ENCODE measurements around the gene GPC2. TPM values are rescaled to one million over a fixed set of nuclear protein-coding genes. Genes with fewer than 3 reads are reported as not detected.

GPC2 gene
- total RNA-seq, 5 donors from 2014 or later (not counting 1 experiment from before 2014, with no cell fraction given) = 12.4 to 37.0 (median 26.3) TPM

DNA sequence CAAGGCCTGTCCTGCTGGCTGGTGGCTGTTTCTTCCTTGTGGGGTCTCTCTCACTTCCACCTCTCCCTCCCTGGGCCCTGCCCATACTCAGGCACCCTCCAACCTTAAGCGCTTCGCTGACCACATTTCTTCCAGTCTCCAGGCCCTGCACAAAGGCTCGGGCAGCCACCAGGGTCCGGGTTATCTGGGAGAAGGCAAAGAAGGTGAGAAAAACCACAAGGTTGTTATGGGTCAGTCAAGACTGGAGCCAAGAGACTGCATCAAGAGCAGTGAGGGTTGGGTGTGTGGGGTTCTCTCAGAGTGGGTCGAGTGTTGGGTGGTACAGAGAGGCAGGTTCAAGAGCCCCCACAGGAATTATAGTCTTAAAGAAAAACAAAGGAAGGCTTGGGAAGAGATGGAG is 2.6 kb downstream of the GPC2 start:
- H3K36me3 Mint-ChIP-seq = no peaks in the 10 kb centered on the region
- H3K4me1 Mint-ChIP-seq = peaks cover 38 to 52% (median 40%) of the 10 kb centered on the region in 3 donors
- H3K9me3 Mint-ChIP-seq = no peaks in the 10 kb centered on the region
- H3K27ac Mint-ChIP-seq = peak overlapping the region; percentile 32 to 80
- DNase-seq = no peak
- ATAC-seq (replicated peaks in 1 of 4) = no peak
- H3K27me3 Mint-ChIP-seq = peaks cover 0 to 5% of the 10 kb centered on the region in 2 donors
- Histone ChIP-seq H3K36me3 (ENCODE audit: control insufficient read depth in 2 of 2, extremely low read depth in 1 of 2, insufficient read depth in 1 of 2, low read length in 1 of 2) (no peaks in the 10 kb centered on the region), H3K9me3 (no peaks in the 10 kb centered on the region), H3K4me1 (ENCODE audit: control insufficient read depth in 1 of 2, extremely low read depth in 1 of 2, insufficient read depth in 2 of 2, low read length in 2 of 2) (peaks cover 17 to 52% of the 10 kb centered on the region in 2 experiments), H3K4me3 (ENCODE audit: control insufficient read depth in 1 of 2, extremely low read depth in 1 of 2, low read length in 1 of 2) (no peak overlapping the region), H3K27ac (ENCODE audit: low read length) (no peak overlapping the region), H3K27me3 (replicated peaks in 1 of 2; ENCODE audit: control insufficient read depth in 2 of 2, extremely low read depth in 1 of 2, insufficient read depth in 2 of 2, low read length in 1 of 2) (peaks cover 0 to 24% of the 10 kb centered on the region in 2 experiments)
- H3K4me3 Mint-ChIP-seq = no peak overlapping the region
- 60% methylated on average over 3 of the region's 5 CpGs for WGBS (ENCODE audit: insufficient coverage)
- CTCF ChIA-PET = no interaction called here
- POLR2A ChIA-PET = no interaction called here

DNA sequence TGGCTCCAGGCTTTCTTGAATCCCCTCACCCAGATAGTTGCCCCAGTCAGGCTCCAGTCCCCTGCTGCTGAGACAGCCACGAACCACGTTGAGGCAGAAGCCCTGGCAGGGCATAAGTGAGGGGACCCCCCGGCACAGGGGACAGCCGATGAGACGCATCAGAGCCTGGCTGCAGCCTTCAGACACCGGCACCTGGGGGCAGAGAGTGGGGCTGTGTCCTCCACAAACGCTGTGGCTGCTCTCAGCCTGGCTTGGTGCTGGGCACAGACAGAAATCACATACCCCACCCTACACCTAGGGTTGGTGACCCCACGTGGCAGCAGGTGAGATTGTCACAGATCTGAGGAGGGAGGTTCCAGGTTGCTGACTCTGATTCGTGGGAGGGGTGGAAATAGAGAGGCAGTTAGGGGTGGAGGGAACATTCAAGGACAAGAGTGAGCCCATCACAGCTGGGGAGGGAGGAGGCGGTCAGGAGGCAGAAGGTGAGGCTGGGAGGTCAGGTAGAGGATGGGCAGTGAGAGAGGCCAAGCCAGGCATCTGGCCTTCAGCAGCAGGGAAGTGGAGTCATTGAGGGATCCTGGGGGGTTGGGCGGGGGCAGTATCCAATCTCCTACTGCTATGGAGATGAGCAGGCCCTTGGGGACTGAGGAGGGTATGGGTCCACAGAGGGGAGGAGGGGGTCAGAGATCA is 3.2 kb downstream of the GPC2 start:
- H3K27ac ChIP-seq (ENCODE audit: low read length) = no peak overlapping the region
- peaks cover 44 to 58% (median 45%) of the 10 kb centered on the region in 3 donors for H3K4me1 Mint-ChIP-seq
- H3K4me3 Mint-ChIP-seq = no peak overlapping the region
- H3K27ac Mint-ChIP-seq = peak overlapping the region; percentile 14 to 75
- CTCF ChIA-PET = interaction anchor here in 1 of 2 donors (0.6 kb wide), 1 partner anchor 46 kb away, joined by 4 read pairs; no protein-coding TSS in a partner anchor
- no peaks in the 10 kb centered on the region for H3K9me3 Mint-ChIP-seq
- peaks cover 0 to 5% of the 10 kb centered on the region in 2 donors for H3K27me3 Mint-ChIP-seq
- DNase-seq (peak in 1 of 35 experiments; percentile 16), ATAC-seq (replicated peaks in 1 of 4) (no peak)
- POLR2A ChIA-PET = no interaction called here
- peaks cover 0 to 30% of the 10 kb centered on the region in 2 experiments for H3K27me3 ChIP-seq (replicated peaks in 1 of 2; ENCODE audit: control insufficient read depth in 2 of 2, extremely low read depth in 1 of 2, insufficient read depth in 2 of 2, low read length in 1 of 2)
- H3K9me3 ChIP-seq = no peaks in the 10 kb centered on the region
- H3K36me3 ChIP-seq (ENCODE audit: control insufficient read depth in 2 of 2, extremely low read depth in 1 of 2, insufficient read depth in 1 of 2, low read length in 1 of 2) = no peaks in the 10 kb centered on the region
- WGBS (ENCODE audit: insufficient coverage) = 92% methylated on average over 7 of the region's 11 CpGs
- no peaks in the 10 kb centered on the region for H3K36me3 Mint-ChIP-seq
- peaks cover 21 to 58% of the 10 kb centered on the region in 2 experiments for H3K4me1 ChIP-seq (ENCODE audit: control insufficient read depth in 1 of 2, extremely low read depth in 1 of 2, insufficient read depth in 2 of 2, low read length in 2 of 2)
- no peak overlapping the region for H3K4me3 ChIP-seq (ENCODE audit: control insufficient read depth in 1 of 2, extremely low read depth in 1 of 2, low read length in 1 of 2)

DNA sequence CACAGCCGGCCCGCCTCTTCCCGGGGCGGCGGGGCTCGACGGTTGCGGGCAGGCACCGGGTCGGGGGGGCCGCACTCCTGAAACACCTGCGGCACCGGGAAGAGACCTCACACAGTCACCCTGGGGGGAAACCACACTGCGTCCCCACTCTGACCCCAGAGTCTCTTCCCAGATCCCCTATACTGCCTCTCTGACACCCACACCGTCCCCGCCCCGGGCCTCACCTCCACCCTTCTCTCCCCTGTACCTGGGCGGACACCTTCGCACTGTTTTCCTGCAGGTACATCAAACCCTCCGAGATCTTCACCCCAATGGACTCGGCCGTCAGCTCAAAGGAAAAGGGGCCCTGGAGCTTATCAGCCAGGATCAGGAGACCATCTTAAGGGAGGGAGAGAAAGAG is 5.3 kb downstream of the GPC2 start:
- Histone ChIP-seq H3K9me3 (no peaks in the 10 kb centered on the region), H3K36me3 (ENCODE audit: control insufficient read depth in 2 of 2, extremely low read depth in 1 of 2, insufficient read depth in 1 of 2, low read length in 1 of 2) (no peaks in the 10 kb centered on the region), H3K4me3 (ENCODE audit: control insufficient read depth in 1 of 2, extremely low read depth in 1 of 2, low read length in 1 of 2) (peak overlapping the region in 1 of 2 donors; percentile 26), H3K27ac (ENCODE audit: low read length) (no peak overlapping the region), H3K4me1 (ENCODE audit: control insufficient read depth in 1 of 2, extremely low read depth in 1 of 2, insufficient read depth in 2 of 2, low read length in 2 of 2) (peaks cover 31 to 60% of the 10 kb centered on the region in 2 experiments), H3K27me3 (replicated peaks in 1 of 2; ENCODE audit: control insufficient read depth in 2 of 2, extremely low read depth in 1 of 2, insufficient read depth in 2 of 2, low read length in 1 of 2) (peaks cover 0 to 44% of the 10 kb centered on the region in 2 experiments)
- DNase-seq (peak in 1 of 35 experiments; percentile 23), ATAC-seq (replicated peaks in 1 of 4) (peak; percentile 10 to 22 (median 16))
- H3K36me3 Mint-ChIP-seq = no peaks in the 10 kb centered on the region
- no peaks in the 10 kb centered on the region for H3K9me3 Mint-ChIP-seq
- ChIA-PET POLR2A (interaction anchor here in 1 of 2 donors (0.7 kb wide), 1 partner anchor 14 kb away, joined by 7 read pairs; no protein-coding TSS in a partner anchor), CTCF (interaction anchor here in 1 of 2 donors (0.6 to 0.9 kb wide), 2 partner anchors 10 to 23 kb away, joined by 4 to 6 read pairs; partner anchors contain the start of gene LAMTOR4)
- WGBS (ENCODE audit: insufficient coverage) = under 1% methylated on average over 17 of the region's 22 CpGs
- H3K4me3 Mint-ChIP-seq = peak overlapping the region; percentile 58 to 79 (median 77)
- peak overlapping the region; percentile 74 to 82 for H3K27ac Mint-ChIP-seq
- H3K4me1 Mint-ChIP-seq = peaks cover 56 to 73% (median 60%) of the 10 kb centered on the region in 3 donors
- peaks cover 0 to 20% of the 10 kb centered on the region in 2 donors for H3K27me3 Mint-ChIP-seq

DNA sequence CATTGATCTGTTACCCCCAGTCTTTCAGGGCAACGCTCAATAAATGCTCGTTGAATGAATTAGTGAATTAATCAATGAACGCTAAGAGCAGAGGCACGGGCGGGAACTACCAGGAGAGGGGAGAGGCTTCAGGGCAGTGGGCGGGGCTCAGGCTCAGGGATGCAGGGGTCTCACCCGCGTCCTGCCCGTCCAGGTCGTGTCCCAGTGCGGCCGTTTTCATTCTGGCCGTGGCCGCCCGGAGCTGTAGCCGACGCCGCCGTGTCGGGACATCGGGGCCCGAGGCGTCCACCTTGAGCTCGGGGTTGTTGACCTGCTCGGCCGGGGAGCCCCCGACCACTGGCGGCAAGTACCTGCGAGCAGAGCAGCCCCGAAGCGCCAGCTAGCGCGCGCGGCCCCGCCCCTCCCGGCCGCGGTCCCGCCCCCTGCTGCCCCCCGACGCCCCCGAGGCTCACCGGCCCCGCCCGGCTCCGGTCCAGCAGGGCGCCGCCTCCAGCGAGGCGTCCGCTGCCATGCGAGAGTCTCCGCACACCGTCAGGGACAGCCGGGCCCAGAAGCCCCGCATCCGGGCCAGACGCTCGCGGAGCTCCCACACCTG is 6.0 kb downstream of the GPC2 start:
- H3K36me3 Mint-ChIP-seq = no peaks in the 10 kb centered on the region
- POLR2A ChIA-PET = no interaction called here
- 9% methylated on average over 57 of the region's 61 CpGs for WGBS (ENCODE audit: insufficient coverage)
- CTCF ChIA-PET = interaction anchor here in 1 of 2 donors (0.6 to 0.9 kb wide), 2 partner anchors 9 to 23 kb away, joined by 4 to 6 read pairs; partner anchors contain the start of gene LAMTOR4
- no peak overlapping the region for H3K27ac ChIP-seq (ENCODE audit: low read length)
- ATAC-seq (replicated peaks in 1 of 4) (peak; percentile 37 to 54 (median 44)), DNase-seq (peak in 5 of 35 experiments; percentile 27 to 57 (median 35))
- H3K27me3 Mint-ChIP-seq = peaks cover 0 to 20% of the 10 kb centered on the region in 2 donors
- H3K9me3 Mint-ChIP-seq = no peaks in the 10 kb centered on the region
- peak overlapping the region; percentile 71 to 86 (median 81) for H3K4me3 Mint-ChIP-seq
- H3K27ac Mint-ChIP-seq = peak overlapping the region; percentile 93 to 95
- H3K36me3 ChIP-seq (ENCODE audit: control insufficient read depth in 2 of 2, extremely low read depth in 1 of 2, insufficient read depth in 1 of 2, low read length in 1 of 2) = no peaks in the 10 kb centered on the region
- peaks cover 0 to 48% of the 10 kb centered on the region in 2 experiments for H3K27me3 ChIP-seq (replicated peaks in 1 of 2; ENCODE audit: control insufficient read depth in 2 of 2, extremely low read depth in 1 of 2, insufficient read depth in 2 of 2, low read length in 1 of 2)
- peaks cover 57 to 73% (median 60%) of the 10 kb centered on the region in 3 donors for H3K4me1 Mint-ChIP-seq
- H3K4me1 ChIP-seq (ENCODE audit: control insufficient read depth in 1 of 2, extremely low read depth in 1 of 2, insufficient read depth in 2 of 2, low read length in 2 of 2) = peaks cover 35 to 61% of the 10 kb centered on the region in 2 experiments
- H3K4me3 ChIP-seq (ENCODE audit: control insufficient read depth in 1 of 2, extremely low read depth in 1 of 2, low read length in 1 of 2) = peak overlapping the region; percentile 25 to 51
- no peaks in the 10 kb centered on the region for H3K9me3 ChIP-seq

DNA sequence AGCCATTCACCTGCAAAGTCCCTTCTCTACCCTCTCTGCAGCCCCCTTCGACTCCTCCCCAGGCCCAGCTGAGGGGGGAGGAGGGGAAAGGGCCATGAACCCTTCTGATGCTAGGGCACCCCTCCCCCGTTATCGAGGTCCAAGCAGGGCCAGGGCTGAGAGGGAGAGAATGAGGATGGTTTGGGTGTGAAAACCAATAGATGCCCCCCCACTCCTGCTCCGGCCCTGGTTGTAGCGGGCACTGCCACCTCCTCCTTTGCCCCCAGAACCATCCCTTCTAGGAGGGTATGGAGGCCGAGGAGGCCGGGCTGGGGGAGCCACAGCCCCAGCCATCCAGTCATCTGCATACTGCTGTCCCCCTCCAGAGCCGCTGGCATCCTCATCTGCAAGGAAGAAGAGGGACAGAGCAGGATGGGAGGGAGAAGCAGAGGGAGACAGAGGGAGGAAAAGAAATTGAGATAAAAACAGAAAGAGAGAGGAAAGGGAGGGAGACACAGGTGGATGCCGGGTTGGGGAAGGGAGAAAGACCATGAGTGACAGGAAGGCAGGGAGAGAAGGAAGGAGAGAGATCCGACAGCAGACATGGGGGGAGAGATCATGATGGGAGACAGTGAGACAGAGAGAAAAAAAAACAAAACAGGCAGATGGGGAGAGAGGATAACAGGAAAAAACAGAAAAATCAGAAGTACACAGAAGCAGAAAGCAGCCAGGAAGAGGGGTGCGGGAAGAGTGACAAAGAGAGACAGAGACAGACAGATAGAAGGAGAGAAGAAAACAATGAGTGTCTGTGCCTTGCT is 6.9 kb downstream of the GPC2 start:
- ChIA-PET POLR2A (no interaction called here), CTCF (interaction anchor here in 1 of 2 donors (0.5 kb wide), 1 partner anchor 17 kb away, joined by 4 read pairs; no protein-coding TSS in a partner anchor)
- no peaks in the 10 kb centered on the region for H3K36me3 Mint-ChIP-seq
- DNase-seq = no peak
- H3K36me3 ChIP-seq (ENCODE audit: control insufficient read depth in 2 of 2, extremely low read depth in 1 of 2, insufficient read depth in 1 of 2, low read length in 1 of 2) = no peaks in the 10 kb centered on the region
- H3K27ac Mint-ChIP-seq = peak overlapping the region; percentile 98
- H3K27me3 ChIP-seq (replicated peaks in 1 of 2; ENCODE audit: control insufficient read depth in 2 of 2, extremely low read depth in 1 of 2, insufficient read depth in 2 of 2, low read length in 1 of 2) = peaks cover 0 to 48% of the 10 kb centered on the region in 2 experiments
- peaks cover 42 to 68% of the 10 kb centered on the region in 2 experiments for H3K4me1 ChIP-seq (ENCODE audit: control insufficient read depth in 1 of 2, extremely low read depth in 1 of 2, insufficient read depth in 2 of 2, low read length in 2 of 2)
- no peak overlapping the region for H3K4me3 ChIP-seq (ENCODE audit: control insufficient read depth in 1 of 2, extremely low read depth in 1 of 2, low read length in 1 of 2)
- H3K27me3 Mint-ChIP-seq = peaks cover 0 to 22% of the 10 kb centered on the region in 2 donors
- peaks cover 60 to 73% (median 64%) of the 10 kb centered on the region in 3 donors for H3K4me1 Mint-ChIP-seq
- WGBS (ENCODE audit: insufficient coverage) = 90% methylated on average over 2 of the region's 11 CpGs
- peak overlapping the region; percentile 38 for H3K27ac ChIP-seq (ENCODE audit: low read length)
- peak overlapping the region; percentile 71 to 87 (median 86) for H3K4me3 Mint-ChIP-seq
- no peaks in the 10 kb centered on the region for H3K9me3 ChIP-seq
- ATAC-seq (replicated peaks in 1 of 4) = no peak
- H3K9me3 Mint-ChIP-seq = no peaks in the 10 kb centered on the region

Measured in T-cell (primary cell).